Cardiac septum (tissue), 1 donor: ENCODE measurements around the gene TGFBR1. TPM values are rescaled to one million over a fixed set of nuclear protein-coding genes. Genes with fewer than 3 reads are reported as not detected.

ENCODE experiments used
- DNase-seq: peaks from one replicate; pipeline ENCODE4 v3.0.0-alpha.2; 2020; ENCODE audit warnings: low spot score
- intact Hi-C: fragments of 100-400 bp; cut with DNase I; formaldehyde crosslinking; loops from one replicate; pipeline ENCODE4 v1.14.0; 2022
- long read RNA-seq: library from polyadenylated mRNA; unstranded; transcript quantifications from one replicate; pipeline ENCODE4 v2.0.0, GENCODE V29; 2021
- total RNA-seq: library from RNA; stranded (reverse); fragmentation: NEBNext Ultra II Directional; extraction: Animal tissue kit (Norgen Biotek cat#: 25700); gene quantifications from one replicate; pipeline ENCODE4 v1.2.1, GENCODE V29; 2021
- donor health status: DM: no; HTN: no; CAD: no.

The TGFBR1 gene
- 21.8 TPM for total RNA-seq
- long read RNA-seq, full-length matches to known transcripts = 16 of 22 reads
- long read RNA-seq, partial matches to known transcripts = 1 of 22 reads
- long read RNA-seq, other reads (novel, unspliced or antisense) = 5 of 22 reads

- DNase-seq = peak; percentile 98
- intact Hi-C loops = no loop called here
Measured at GRCh38 chr9:99104459-99105151, at the start of gene TGFBR1. Gene TGFBR1, plus strand, starts transcription at chr9:99105113. Its CDS starts 93 bp downstream, at chr9:99105206.

GRCh38 chr9:99055384-99055783 is 49.5 kb upstream of the TGFBR1 start:
- intact Hi-C loops = no loop called here
- no peak for DNase-seq

GRCh38 chr9:99056186-99056585 is 48.7 kb upstream of the TGFBR1 start:
- no peak for DNase-seq
- intact Hi-C loops = no loop called here

- DNase-seq = no peak
- intact Hi-C loops = no loop called here
Measured at GRCh38 chr9:99056886-99057664, 47.8 kb upstream of the TGFBR1 start.

- DNase-seq = no peak
- intact Hi-C loops = no loop called here
Measured at GRCh38 chr9:99057665-99058625, 47.0 kb upstream of the TGFBR1 start.

GRCh38 chr9:99058964-99059921 is 45.7 kb upstream of the TGFBR1 start:
- no peak for DNase-seq

GRCh38 chr9:99060621-99061020 is 44.3 kb upstream of the TGFBR1 start:
- DNase-seq = no peak
- intact Hi-C loops = no loop called here

More at GRCh38 chr9:99058964-99059921, 45.7 kb upstream of the TGFBR1 start:
- intact Hi-C loops = no loop called here

DNA sequence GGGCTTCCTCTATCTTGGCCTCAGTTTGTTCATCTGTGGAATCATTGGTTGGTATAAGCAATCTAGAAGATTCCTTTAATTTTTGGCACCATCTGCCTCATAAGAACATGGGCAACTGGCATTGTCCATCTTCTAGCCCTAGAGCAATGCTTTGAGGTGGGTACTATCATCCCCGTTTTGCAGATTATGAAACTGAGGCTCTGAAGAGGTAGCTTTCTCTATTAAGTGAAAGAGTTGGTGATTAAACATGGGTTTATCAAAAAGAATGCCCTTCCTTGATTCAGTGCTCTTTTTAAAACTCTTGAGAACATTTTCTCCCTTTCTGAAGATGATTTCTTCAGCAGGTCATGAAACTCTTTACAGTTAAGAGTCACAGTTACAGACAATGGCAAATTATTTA is 42.4 kb upstream of the TGFBR1 start:
- intact Hi-C loops = no loop called here
- no peak for DNase-seq

DNA sequence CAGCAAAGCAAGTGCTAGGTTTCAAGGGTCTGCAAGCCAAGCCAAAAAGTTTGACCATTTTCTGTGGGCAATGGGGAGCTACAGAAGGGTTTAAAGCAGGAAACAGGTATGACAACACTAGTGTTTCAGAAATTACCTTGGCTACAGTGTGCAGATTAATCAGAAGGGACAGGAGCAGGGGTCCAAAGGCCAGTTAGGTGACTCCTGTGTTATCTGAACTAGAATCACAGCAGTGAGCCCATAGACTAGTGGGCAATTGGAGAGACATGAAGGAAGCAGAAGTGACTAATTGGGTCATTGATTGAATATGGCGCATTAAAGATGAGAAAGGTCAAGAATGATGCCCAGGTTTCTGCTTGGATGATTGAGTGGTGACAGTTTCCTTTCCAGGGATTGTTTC is 41.4 kb upstream of the TGFBR1 start:
- no peak for DNase-seq
- intact Hi-C loops = no loop called here

DNA sequence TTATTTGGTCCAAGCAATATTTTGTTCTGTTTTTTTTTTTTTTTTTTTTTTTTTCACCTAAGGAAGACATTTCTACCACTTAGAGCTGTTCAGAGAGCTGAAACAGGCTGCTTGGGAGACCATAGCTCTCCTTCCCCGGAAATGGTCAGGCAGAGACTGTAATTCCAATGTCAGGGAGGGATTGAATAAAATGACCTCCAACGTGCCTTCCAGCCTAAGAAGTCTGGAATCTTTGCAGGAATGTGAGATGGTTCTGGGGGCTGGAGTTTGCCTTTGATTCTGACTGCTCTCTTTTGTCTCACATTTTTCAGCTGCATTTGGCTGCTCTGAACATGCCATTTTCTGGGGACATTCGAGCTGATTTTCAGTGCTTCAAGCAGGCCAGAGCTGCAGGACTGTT is 38.3 kb upstream of the TGFBR1 start:
- intact Hi-C loops = no loop called here

DNA sequence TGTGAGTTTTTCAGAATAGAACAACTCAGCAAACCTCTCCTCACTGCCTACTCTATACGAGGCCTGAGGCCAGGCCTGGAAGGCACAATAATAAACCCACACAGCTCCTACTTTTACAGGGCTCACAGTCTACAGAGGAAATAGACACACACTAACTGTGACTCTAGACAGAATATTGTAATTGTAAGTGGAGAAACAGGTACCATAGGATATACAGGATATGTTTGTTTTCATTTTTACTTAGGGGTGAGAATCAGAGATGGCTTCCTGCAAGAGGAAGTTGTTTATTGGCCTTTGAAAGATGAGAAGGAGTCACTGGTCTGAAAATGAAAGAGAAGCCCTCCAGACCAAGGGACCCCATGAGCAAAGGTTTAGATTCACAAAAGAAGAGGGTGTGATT is 35.8 kb upstream of the TGFBR1 start:
- intact Hi-C loops = no loop called here
- DNase-seq = no peak

More for the DNA sequence above, 38.3 kb upstream of the TGFBR1 start:
- no peak for DNase-seq

GRCh38 chr9:99069546-99069945 is 35.4 kb upstream of the TGFBR1 start:
- intact Hi-C loops = no loop called here
- DNase-seq = no peak

DNA sequence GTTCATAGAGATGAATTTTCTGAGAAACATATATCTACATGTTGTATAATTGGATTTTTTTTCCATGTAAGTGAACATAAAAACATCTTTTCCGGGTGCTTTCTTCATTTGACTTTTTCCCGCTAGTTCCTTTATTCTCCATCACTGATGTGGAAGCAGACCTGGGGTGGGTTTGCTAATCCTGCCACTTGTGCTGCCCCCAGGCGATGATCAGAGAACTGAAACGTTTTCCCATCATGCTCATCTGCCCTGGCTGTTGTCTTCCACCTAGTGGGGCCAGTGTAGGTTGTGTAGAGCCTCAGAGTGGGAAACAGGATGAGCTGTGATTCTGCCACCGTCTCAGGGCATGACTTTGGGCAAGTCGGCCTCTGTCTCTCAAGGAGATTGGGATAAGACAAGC is 34.2 kb upstream of the TGFBR1 start:
- no peak for DNase-seq
- intact Hi-C loops = no loop called here

- intact Hi-C loops = no loop called here
- no peak for DNase-seq
Measured at GRCh38 chr9:99071313-99072039, 33.4 kb upstream of the TGFBR1 start.

DNA sequence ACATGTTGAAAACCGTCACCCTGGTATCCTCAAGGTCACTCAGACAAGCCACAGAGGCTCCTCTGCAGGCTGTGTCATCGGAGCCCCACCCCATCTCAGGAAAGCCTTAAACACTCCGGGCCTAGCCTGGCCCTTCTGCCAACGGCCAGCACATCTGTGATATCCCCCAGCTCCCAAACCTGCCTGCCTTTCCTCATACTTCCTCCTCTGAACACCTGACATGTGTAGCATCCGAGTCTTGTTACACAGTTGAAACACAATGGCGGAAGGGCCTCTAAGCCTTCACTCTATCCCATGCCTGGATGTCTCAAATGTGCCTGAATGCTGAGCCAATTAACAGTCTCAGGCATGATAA is 32.9 kb upstream of the TGFBR1 start:
- intact Hi-C loops = no loop called here
- no peak for DNase-seq

DNA sequence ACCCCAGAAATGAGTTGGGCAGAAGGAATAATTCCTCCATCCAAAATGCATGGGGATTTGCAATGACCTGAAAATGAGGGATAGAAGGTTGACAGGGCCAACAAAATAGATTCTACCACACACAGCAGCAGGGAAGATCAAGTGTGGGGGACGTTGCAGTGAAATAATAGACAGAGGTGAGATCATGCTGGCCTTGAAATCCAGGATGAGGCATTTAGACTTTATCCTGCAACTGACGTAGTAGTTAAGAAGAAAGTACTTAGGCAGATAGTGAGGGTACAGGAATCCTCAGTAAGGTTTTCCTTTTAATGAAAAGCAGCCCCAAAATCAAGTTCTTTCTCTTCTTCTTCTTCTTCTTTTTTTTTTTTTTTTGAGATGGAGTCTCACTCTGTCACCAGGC is 31.6 kb upstream of the TGFBR1 start:
- intact Hi-C loops = no loop called here

GRCh38 chr9:99073985-99074901 is 30.7 kb upstream of the TGFBR1 start:
- no peak for DNase-seq
- intact Hi-C loops = no loop called here

More for the DNA sequence above, 31.6 kb upstream of the TGFBR1 start:
- DNase-seq = no peak
